OCI-LY1 (cell line): ENCODE measurements around the gene LNPK.

Source experiments
- CTCF ChIP-seq: fragments of 200-600 bp; sonication (generic), shearing (Covaris generic); IDR thresholded peaks from 2 replicates; pipeline ENCODE4 v1.5.1; 2017; ENCODE audit warnings: mild to moderate bottlenecking, antibody characterized with exemption, low read length, moderate library complexity, mixed read lengths
- EZH2 ChIP-seq: fragments of 200-600 bp; sonication (generic), shearing (Covaris generic); IDR thresholded peaks from 2 replicates; pipeline ENCODE4 v1.8.0; 2017; ENCODE audit warnings: borderline replicate concordance, mixed run types, mild to moderate bottlenecking, antibody characterized with exemption, low read length, moderate library complexity, mixed read lengths

GRCh38 chr2:176009445-176009844 lies 7.4 kb upstream of the LNPK start:
- TF ChIP-seq CTCF (no peak), EZH2 (no peak)
